Epithelial cell of proximal tubule (primary cell): ENCODE data around the gene B3GALT6. TPM values are rescaled to one million over a fixed set of nuclear protein-coding genes. Genes with fewer than 3 reads are reported as not detected.

Experiments used
- DNase-seq: peaks from one replicate; pipeline ENCODE4 v3.0.0-alpha.2; 2011; ENCODE audit warnings: low read depth
- H3K4me3 ChIP-seq: 2 replicates; pipeline ENCODE4 v1.5.1; 2011; ENCODE audit warnings: low read depth, mild to moderate bottlenecking, low read length
- total RNA-seq: library from RNA; depleted of rRNA; stranded (reverse); fragments of >200 nt; gene quantifications from 2 replicates; pipeline ENCODE4 v1.2.3, GENCODE V29; 2015
- TF ChIP-seq, protein P1 (sequence below): conservative IDR thresholded peaks from 2 replicates; pipeline ENCODE4 v1.5.1; 2012; ENCODE audit warnings: low read depth, mild to moderate bottlenecking, low read length

The B3GALT6 gene
- total RNA-seq, 1 donor from 2014 or later: 36.6 TPM

DNA sequence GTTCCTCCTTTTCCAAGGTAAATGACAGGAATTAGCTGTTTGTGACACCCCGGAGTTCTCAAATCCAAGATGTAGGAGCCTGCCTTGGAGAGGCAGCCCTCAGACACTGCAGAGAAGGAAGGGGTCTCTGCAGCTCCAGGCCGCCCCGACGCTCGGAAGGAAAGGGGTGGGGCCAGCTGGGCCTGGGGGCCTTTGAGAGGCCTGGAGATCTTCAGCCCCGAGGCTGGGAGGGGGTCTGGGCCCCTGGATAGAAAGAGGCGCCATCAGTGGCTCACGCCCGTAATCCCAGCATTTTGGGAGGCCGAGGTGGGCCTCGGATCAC lies 24.5 kb upstream of the B3GALT6 start:
- no peak for DNase-seq
- TF ChIP-seq, protein P1, sequence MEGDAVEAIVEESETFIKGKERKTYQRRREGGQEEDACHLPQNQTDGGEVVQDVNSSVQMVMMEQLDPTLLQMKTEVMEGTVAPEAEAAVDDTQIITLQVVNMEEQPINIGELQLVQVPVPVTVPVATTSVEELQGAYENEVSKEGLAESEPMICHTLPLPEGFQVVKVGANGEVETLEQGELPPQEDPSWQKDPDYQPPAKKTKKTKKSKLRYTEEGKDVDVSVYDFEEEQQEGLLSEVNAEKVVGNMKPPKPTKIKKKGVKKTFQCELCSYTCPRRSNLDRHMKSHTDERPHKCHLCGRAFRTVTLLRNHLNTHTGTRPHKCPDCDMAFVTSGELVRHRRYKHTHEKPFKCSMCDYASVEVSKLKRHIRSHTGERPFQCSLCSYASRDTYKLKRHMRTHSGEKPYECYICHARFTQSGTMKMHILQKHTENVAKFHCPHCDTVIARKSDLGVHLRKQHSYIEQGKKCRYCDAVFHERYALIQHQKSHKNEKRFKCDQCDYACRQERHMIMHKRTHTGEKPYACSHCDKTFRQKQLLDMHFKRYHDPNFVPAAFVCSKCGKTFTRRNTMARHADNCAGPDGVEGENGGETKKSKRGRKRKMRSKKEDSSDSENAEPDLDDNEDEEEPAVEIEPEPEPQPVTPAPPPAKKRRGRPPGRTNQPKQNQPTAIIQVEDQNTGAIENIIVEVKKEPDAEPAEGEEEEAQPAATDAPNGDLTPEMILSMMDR: no peak
- no peak overlapping the region for H3K4me3 ChIP-seq

DNA sequence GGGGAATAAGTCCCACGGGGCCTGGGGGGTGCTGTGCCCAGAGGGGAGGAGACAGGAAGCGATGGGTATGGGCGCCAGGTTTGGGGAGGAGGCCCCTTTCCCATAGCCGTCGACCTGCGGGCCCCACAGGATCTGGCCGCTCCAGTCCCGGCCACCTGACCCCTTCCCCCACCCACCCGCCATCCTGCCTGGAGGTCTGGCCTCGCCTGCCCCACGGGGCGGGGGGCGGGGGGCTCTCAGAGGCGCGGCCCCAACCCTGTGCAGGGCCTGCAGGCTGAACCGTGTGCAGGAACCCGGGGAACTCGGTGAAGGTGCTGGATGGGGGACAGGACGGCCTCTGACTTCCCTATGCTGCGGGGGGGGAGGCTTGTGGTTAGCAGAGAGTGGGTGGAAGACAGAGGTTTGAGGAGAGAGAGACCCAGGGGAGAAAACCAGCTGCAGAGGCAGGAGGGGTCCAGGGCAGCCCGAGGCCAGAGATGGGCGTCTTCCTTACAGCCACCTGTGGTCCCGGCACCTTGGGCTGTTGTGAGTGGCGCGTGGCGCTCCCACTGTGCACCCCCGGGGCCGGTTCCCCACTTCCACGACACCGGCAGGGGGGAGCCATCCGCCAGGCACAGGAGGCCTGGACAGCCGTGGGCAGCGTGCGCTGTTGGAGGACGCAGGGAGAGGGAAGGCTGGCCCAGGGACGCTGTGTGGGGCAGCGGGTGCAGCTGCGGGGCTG lies 23.2 kb upstream of the B3GALT6 start:
- TF ChIP-seq, protein P1: no peak
- DNase-seq: no peak
- no peak overlapping the region for H3K4me3 ChIP-seq

DNA sequence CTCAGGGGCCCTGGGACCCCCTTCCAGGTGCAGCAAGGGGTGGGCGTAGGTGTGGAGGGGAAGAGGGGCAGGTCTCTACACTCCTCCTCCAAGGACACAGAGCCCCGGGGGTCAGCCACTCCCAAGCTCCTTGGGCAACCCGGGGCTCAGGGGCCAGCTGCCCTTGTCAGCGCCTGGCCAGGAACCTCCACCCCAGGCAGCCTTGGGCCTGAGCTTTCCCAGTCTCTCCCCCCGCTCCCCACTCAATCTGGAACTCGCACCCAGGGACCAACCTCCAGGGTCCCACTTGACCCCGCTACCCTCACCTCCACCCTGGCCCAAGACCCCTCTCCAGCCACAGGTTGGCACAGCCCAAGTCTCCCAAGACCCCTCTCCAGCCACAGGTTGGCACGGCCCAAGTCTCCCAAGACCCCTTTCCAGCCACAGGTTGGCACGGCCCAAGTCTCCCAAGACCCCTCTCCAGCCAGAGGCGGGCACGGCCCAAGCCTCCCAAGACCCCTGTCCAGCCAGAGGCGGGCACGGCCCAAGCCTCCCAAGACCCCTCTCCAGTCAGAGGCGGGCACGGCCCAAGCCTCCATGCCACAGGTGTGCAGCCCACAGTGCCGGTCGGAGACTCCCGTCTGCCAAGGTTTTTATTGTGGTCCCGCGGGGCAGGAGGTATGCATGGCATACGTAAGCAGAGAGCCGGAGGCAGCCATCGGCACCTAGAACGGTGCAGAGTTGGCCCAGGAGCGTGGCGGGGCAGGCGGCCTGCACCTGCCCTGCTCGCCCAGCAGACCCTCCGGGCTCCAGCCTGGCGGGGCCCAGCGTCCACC lies 21.1 kb upstream of the B3GALT6 start:
- DNase-seq: no peak
- TF ChIP-seq, protein P1: no peak
- no peak overlapping the region for H3K4me3 ChIP-seq

DNA sequence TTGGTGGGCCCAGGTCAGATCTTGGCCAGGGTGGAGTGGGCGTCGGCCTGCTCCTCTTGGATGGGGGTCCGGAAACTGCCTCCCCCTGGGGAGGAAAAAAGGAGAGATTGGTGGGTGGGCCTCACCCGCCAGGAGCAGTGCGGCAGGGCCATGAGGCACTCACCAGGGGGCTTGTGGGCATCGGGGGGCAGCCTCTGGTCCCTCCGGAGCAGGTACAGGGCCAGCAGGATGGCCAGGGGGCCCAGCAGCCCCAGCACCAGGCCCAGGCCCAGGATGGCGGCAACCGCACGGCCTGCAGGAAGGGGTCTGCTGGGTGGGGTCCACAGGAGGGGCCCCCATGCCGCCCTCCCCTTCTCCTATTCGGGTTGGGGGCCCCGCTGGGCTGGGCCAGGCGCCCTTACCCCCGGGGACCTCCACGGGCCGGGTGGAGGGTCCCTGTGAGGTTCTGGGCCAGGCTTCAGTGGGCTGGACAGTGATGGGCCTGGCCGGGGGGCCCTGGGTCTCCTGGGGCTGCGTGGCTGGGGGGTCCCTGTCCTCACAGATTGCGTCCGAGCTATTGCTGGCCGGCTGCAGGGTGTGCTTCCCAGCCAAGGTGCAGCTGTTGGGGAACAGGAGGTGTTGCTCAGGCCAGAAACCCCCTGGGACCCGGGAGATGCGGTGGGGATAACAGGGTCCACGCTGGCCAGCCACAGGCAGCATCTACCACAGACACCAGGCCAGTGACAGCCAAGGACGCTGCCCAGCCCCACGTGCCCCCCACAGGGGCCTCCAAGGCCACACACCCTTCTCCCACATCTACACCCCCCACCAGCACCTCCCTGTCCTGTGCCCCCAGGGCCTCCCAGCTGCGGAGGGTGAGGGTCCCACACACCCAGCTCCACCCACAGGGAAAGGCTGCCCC lies 20.2 kb upstream of the B3GALT6 start:
- DNase-seq: no peak
- H3K4me3 ChIP-seq: no peak overlapping the region
- TF ChIP-seq, protein P1: no peak

DNA sequence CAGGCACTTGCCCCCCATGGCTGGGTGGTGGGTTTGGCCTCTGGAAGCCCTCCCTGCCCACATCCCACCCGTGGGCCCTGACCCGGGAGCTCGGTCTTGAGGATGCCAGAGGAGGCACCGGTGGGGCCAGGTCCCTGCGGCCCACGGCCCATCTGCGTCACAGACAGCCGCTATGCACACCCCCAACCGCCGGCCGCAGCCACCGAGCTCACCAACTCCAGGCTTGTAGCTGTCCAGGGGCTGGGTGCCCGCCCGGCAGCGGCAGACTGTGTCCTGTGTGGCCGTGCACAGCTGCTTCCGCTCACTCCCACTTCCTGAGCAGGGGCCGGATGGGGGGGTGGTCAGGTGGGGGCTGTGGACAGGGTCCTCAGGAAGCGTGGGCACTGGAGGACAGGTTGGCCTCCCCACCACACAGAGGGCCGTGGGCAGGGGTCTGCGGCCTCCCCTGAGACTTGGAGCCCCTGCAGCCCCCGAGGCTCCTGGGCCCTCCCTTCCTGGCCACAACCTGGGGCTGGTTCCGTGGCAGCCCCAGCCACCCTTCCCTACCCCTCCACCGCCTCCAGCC lies 19.2 kb upstream of the B3GALT6 start:
- DNase-seq: no peak
- TF ChIP-seq, protein P1: no peak
- H3K4me3 ChIP-seq: no peak overlapping the region

DNA sequence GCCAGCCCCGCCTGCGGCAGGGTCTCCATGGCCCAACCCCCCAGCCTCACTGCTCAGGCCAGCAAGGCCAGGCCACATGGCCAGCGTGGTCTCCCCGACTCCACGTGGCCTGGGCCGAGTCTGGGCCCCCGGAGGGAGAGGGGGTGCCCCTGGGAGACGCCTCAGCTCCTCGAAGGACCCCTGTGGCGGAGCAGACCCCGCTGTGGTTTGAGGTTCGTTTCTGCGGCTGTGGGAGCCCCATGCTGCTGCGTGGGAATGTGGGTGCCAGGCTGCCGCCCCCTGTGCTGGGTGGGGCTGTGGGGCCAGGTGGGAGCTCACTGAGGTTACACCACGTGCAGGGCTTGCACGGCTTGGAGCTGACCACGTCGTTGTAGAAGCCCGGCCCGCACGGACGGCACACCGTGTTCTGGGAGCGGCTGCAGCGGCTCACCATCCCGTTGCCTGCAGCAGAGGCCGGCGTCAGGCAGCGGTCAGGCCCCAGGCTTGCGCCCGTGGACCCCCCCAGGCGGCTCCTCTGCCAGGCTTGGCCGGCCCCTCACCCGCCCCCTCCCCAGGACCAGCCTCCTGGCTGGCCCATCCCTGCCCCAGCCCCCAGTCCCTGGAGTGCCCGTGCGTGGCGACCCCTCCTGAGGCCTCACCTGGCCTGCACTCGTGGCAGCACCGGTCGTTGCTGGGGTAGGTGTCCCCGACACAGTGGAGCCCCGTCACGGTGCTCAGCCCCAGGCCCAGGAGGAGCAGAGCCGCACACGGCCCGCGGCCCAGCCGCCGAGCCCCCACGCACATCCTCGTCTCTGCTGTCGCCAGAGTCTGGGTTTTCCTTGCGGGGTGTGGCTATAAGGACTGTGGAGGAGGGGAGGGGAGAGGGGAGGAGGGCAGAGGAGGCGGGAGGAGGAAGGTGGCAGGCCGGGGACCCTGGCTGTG lies 18.4 kb upstream of the B3GALT6 start, which contains the start of gene TNFRSF4:
Gene TNFRSF4 (minus strand): TSS at position 809 of the 921 bp plus-strand sequence. CDS start 26 bp downstream, at position 783.
- no peak within 1 kb of the TSS for H3K4me3 ChIP-seq
- TF ChIP-seq, protein P1: no peak
- no peak for DNase-seq
